GM23248 (cell line): ENCODE results near the gene PSMG2. TPM values are rescaled to one million over a fixed set of nuclear protein-coding genes. Genes with fewer than 3 reads are reported as not detected.
A peak's percentile ranks its signal among the peaks of the same experiment; 100 is the strongest.

ENCODE experiments used
- DNase-seq: peaks from one replicate; pipeline ENCODE4 v3.0.0-alpha.2; 2015
- H2AFZ ChIP-seq: fragments of 200-600 bp; sonication (generic); 2 replicates; pipeline ENCODE4 v1.6.1; 2016; ENCODE audit warnings: antibody characterized with exemption
- H3F3A ChIP-seq: fragments of 200-600 bp; sonication (generic); 2 replicates; pipeline ENCODE4 v1.6.1; 2016; ENCODE audit warnings: mild to moderate bottlenecking, antibody characterized with exemption, mixed run types; ENCODE audit not compliant: insufficient read depth
- H3K27ac ChIP-seq: fragments of 200-600 bp; sonication (generic); 2 replicates; pipeline ENCODE4 v1.5.1; 2016; ENCODE audit warnings: mild to moderate bottlenecking
- H3K27me3 ChIP-seq: fragments of 200-600 bp; sonication (generic); replicated peaks from 2 replicates; pipeline ENCODE4 v1.6.1; 2016; ENCODE audit warnings: mild to moderate bottlenecking; ENCODE audit not compliant: insufficient read depth
- H3K36me3 ChIP-seq: fragments of 200-600 bp; sonication (generic); 2 replicates; pipeline ENCODE4 v1.6.1; 2016; ENCODE audit warnings: low read depth, mild to moderate bottlenecking
- H3K4me1 ChIP-seq: fragments of 200-600 bp; sonication (generic); 2 replicates; pipeline ENCODE4 v1.6.1; 2016; ENCODE audit warnings: mild to moderate bottlenecking; ENCODE audit not compliant: insufficient read depth
- H3K4me2 ChIP-seq: fragments of 200-600 bp; sonication (generic); one replicate; pipeline ENCODE4 v1.6.1; 2016; ENCODE audit warnings: mild to moderate bottlenecking; ENCODE audit not compliant: unreplicated experiment
- H3K4me3 ChIP-seq: fragments of 200-600 bp; sonication (generic); 2 replicates; pipeline ENCODE4 v1.5.1; 2016; ENCODE audit warnings: mild to moderate bottlenecking
- H3K79me2 ChIP-seq: fragments of 200-600 bp; sonication (generic); 2 replicates; pipeline ENCODE4 v1.6.1; 2016; ENCODE audit warnings: mild to moderate bottlenecking; ENCODE audit not compliant: insufficient read depth
- H3K9ac ChIP-seq: fragments of 200-600 bp; sonication (generic); 2 replicates; pipeline ENCODE4 v1.6.1; 2016; ENCODE audit warnings: mild to moderate bottlenecking
- H3K9me2 ChIP-seq: fragments of 200-600 bp; sonication (generic); 2 replicates; pipeline ENCODE4 v1.6.1; 2016; ENCODE audit warnings: mixed run types, mild to moderate bottlenecking, moderate library complexity; ENCODE audit not compliant: insufficient read depth
- H3K9me3 ChIP-seq: fragments of 200-600 bp; sonication (generic); one replicate; pipeline ENCODE4 v1.6.1; 2017; ENCODE audit warnings: low read depth
- H4K20me1 ChIP-seq: fragments of 200-600 bp; sonication (generic); 2 replicates; pipeline ENCODE4 v1.6.0; 2016; ENCODE audit not compliant: insufficient read depth
- EZH2 ChIP-seq: fragments of 200-600 bp; sonication (generic); IDR thresholded peaks from 2 replicates; pipeline ENCODE4 v1.6.1; 2018; ENCODE audit warnings: antibody characterized with exemption, mild to moderate bottlenecking; ENCODE audit not compliant: insufficient read depth, poor library complexity, severe bottlenecking
- EZH2phosphoT487 ChIP-seq: fragments of 200-600 bp; sonication (generic); IDR thresholded peaks from 2 replicates; pipeline ENCODE4 v1.6.1; 2018; ENCODE audit warnings: antibody characterized with exemption, moderate library complexity, mild to moderate bottlenecking, low read depth; ENCODE audit not compliant: insufficient read depth
- WGBS, 2 experiments: methylation state at CpG; one replicate each; pipeline ENCODE4 v1.1.6; 2015 to 2017; ENCODE audit warnings: low lambda C conversion rate in 2 of 2, low coverage in 1 of 2; ENCODE audit errors: missing lambda C conversion rate in 2 of 2; 5-methylcytosine and 5-hydroxymethylcytosine counted together
- in situ Hi-C: fragments of 300-500 bp; cut with MboI; formaldehyde crosslinking; loops from 2 replicates; pipeline ENCODE4 v1.15.0; 2020
- polyA plus RNA-seq: library from polyadenylated mRNA; unstranded; fragments of >200 nt; fragmentation: Nextera tagmentation; extraction: Ambion mirVana; gene quantifications from 2 replicates; pipeline ENCODE4 v1.2.1, GENCODE V29; 2016
- total RNA-seq: library from RNA; depleted of rRNA; stranded (reverse); fragments of >200 nt; shearing (Covaris generic); gene quantifications from 2 replicates; pipeline ENCODE4 v1.2.3, GENCODE V29; 2014

Gene PSMG2
- total and polyA plus RNA-seq, 2 experiments from 2014 or later = 63.4 to 125 TPM

- 85% methylated on average over 8 of the region's 8 CpGs for WGBS, 2 experiments
- no peak overlapping the region for H3K9ac ChIP-seq
- no peaks in the 10 kb centered on the region for H3K9me2 ChIP-seq
- H3K27ac ChIP-seq = no peak overlapping the region
- no peak overlapping the region for H3K4me3 ChIP-seq
- no peaks in the 10 kb centered on the region for H3K36me3 ChIP-seq
- no peak overlapping the region for H2AFZ ChIP-seq
- H3K27me3 ChIP-seq = no peaks in the 10 kb centered on the region
- no peaks in the 10 kb centered on the region for H4K20me1 ChIP-seq
- H3K4me2 ChIP-seq = no peak overlapping the region
- H3K4me1 ChIP-seq = 0 out of 2 replicates have a peak, but pooled peaks cover 3% of the 10 kb centered on the region
- H3K9me3 ChIP-seq = no peaks in the 10 kb centered on the region
- no peaks in the 10 kb centered on the region for H3F3A ChIP-seq
- in situ Hi-C loops = no loop called here
- DNase-seq = no peak
- no peaks in the 10 kb centered on the region for H3K79me2 ChIP-seq
- TF ChIP-seq EZH2 = no peak
- TF ChIP-seq EZH2phosphoT487 = no peak
These were observed 62.3 kb downstream of the PSMG2 start for GRCh38 chr18:12765126-12765525.

- WGBS, 2 experiments = 87 to 90% methylated on average over 10 to 11 of the region's 11 CpGs
- Histone ChIP-seq H3K36me3 (no peaks in the 10 kb centered on the region), H3F3A (no peaks in the 10 kb centered on the region), H3K79me2 (no peaks in the 10 kb centered on the region), H3K4me1 (0 out of 2 replicates have a peak, but pooled peaks cover 3% of the 10 kb centered on the region), H3K27ac (no peak overlapping the region), H3K4me2 (no peak overlapping the region), H3K27me3 (no peaks in the 10 kb centered on the region), H3K9ac (no peak overlapping the region), H3K4me3 (no peak overlapping the region), H4K20me1 (no peaks in the 10 kb centered on the region), H2AFZ (no peak overlapping the region), H3K9me2 (no peaks in the 10 kb centered on the region), H3K9me3 (no peaks in the 10 kb centered on the region)
- no peak for DNase-seq
- no peak for TF ChIP-seq EZH2
- TF ChIP-seq EZH2phosphoT487 = no peak
- in situ Hi-C loops = no loop called here
These were observed 62.7 kb downstream of the PSMG2 start for GRCh38 chr18:12765586-12765985.

- Histone ChIP-seq H3K9me2 (no peaks in the 10 kb centered on the region), H3K4me1 (0 out of 2 replicates have a peak, but pooled peaks cover 3% of the 10 kb centered on the region), H3K9ac (no peak overlapping the region), H3K4me2 (no peak overlapping the region), H3K79me2 (no peaks in the 10 kb centered on the region), H2AFZ (no peak overlapping the region; the same call in 1 of the 2 replicates), H3K27me3 (no peaks in the 10 kb centered on the region), H3K9me3 (no peaks in the 10 kb centered on the region), H3F3A (no peaks in the 10 kb centered on the region), H3K4me3 (no peak overlapping the region), H3K36me3 (no peaks in the 10 kb centered on the region), H3K27ac (no peak overlapping the region), H4K20me1 (no peaks in the 10 kb centered on the region)
- WGBS, 2 experiments = 41 to 42% methylated on average over 13 of the region's 13 CpGs
- in situ Hi-C loops = no loop called here
- DNase-seq = no peak
- TF ChIP-seq EZH2 (no peak), EZH2phosphoT487 (no peak)
These were observed 64.2 kb downstream of the PSMG2 start for GRCh38 chr18:12766986-12767433.

GRCh38 chr18:12767580-12768155 is 64.8 kb downstream of the PSMG2 start:
- H3K36me3 ChIP-seq = no peaks in the 10 kb centered on the region
- no peaks in the 10 kb centered on the region for H4K20me1 ChIP-seq
- no peaks in the 10 kb centered on the region for H3K27me3 ChIP-seq
- DNase-seq = no peak
- WGBS, 2 experiments = 88 to 95% methylated on average over 9 of the region's 9 CpGs
- H3K27ac ChIP-seq = no peak overlapping the region
- H3K4me2 ChIP-seq = no peak overlapping the region
- H3K9me3 ChIP-seq = no peaks in the 10 kb centered on the region
- no peak overlapping the region for H3K4me3 ChIP-seq
- 0 out of 2 replicates have a peak, but pooled peaks cover 3% of the 10 kb centered on the region for H3K4me1 ChIP-seq
- no peaks in the 10 kb centered on the region for H3K79me2 ChIP-seq
- H2AFZ ChIP-seq = no peak overlapping the region
- H3F3A ChIP-seq = no peaks in the 10 kb centered on the region
- H3K9me2 ChIP-seq = no peaks in the 10 kb centered on the region
- H3K9ac ChIP-seq = no peak overlapping the region
- no peak for TF ChIP-seq EZH2
- TF ChIP-seq EZH2phosphoT487 = no peak
- in situ Hi-C loops = no loop called here

GRCh38 chr18:12768625-12769024 is 65.8 kb downstream of the PSMG2 start:
- peak; percentile 74 for DNase-seq
- H3K4me3 ChIP-seq = no peak overlapping the region
- WGBS, 2 experiments = 77 to 84% methylated on average over 3 of the region's 3 CpGs
- no peak overlapping the region for H3K27ac ChIP-seq
- 0 out of 2 replicates have a peak, but pooled peaks cover 3% of the 10 kb centered on the region for H3K4me1 ChIP-seq
- no peaks in the 10 kb centered on the region for H3K79me2 ChIP-seq
- no peaks in the 10 kb centered on the region for H3K36me3 ChIP-seq
- no peaks in the 10 kb centered on the region for H3K27me3 ChIP-seq
- H2AFZ ChIP-seq = no peak overlapping the region
- H3K9me2 ChIP-seq = no peaks in the 10 kb centered on the region
- TF ChIP-seq EZH2 (no peak), EZH2phosphoT487 (no peak)
- H3K9ac ChIP-seq = no peak overlapping the region
- H4K20me1 ChIP-seq = no peaks in the 10 kb centered on the region
- no peak overlapping the region for H3K4me2 ChIP-seq
- no peaks in the 10 kb centered on the region for H3F3A ChIP-seq
- H3K9me3 ChIP-seq = no peaks in the 10 kb centered on the region
- in situ Hi-C loops = no loop called here
